H1 (cell line): ENCODE results near the gene RPL3.
"Not testable (repeated sequence)": the region's sequence is repeated elsewhere in the genome, so short reads cannot be mapped to it uniquely, and the experiment has no call there.

Experiments
- CTCF ChIP-seq, 3 experiments: IDR thresholded peaks; 1 replicate in 2 of 3; 2 replicates in 1 of 3; pipeline versions ENCODE4 v1.5.1 to v1.6.1; 2011; ENCODE audit warnings: low read length in 3 of 3, mild to moderate bottlenecking in 3 of 3, inconsistent platforms in 2 of 3, low read depth in 1 of 3, moderate library complexity in 1 of 3; ENCODE audit not compliant: insufficient read depth in 1 of 3; ENCODE audit errors: control extremely low read depth in 1 of 3
- EP300 ChIP-seq, 2 experiments: IDR thresholded peaks; 1 replicate in 1 of 2; 2 replicates in 1 of 2; pipeline ENCODE4 v1.6.1; 2011 to 2012; ENCODE audit warnings: low read depth in 2 of 2, low read length in 2 of 2, mild to moderate bottlenecking in 2 of 2, borderline replicate concordance in 1 of 2, inconsistent platforms in 1 of 2, moderate library complexity in 1 of 2
- JUN ChIP-seq: IDR thresholded peaks from 2 replicates; pipeline ENCODE4 v1.6.1; 2011; ENCODE audit warnings: low read depth, mild to moderate bottlenecking, improper control_type of control experiment, low read length
- MAX ChIP-seq: IDR thresholded peaks from 2 replicates; pipeline ENCODE4 v1.6.1; 2012; ENCODE audit warnings: inconsistent platforms
- POLR2A ChIP-seq, 2 experiments: IDR thresholded peaks; 1 replicate in 1 of 2; 2 replicates in 1 of 2; pipeline ENCODE4 v1.6.1; 2011; ENCODE audit warnings: low read depth in 2 of 2, low read length in 2 of 2, mild to moderate bottlenecking in 2 of 2; ENCODE audit errors: control extremely low read depth in 1 of 2
- YY1 ChIP-seq: IDR thresholded peaks from 2 replicates; pipeline ENCODE4 v1.6.1; 2011; ENCODE audit warnings: low read depth, mild to moderate bottlenecking, low read length

- TF ChIP-seq POLR2A (IDR thresholded peaks at IDR 0.05; ENCODE audit: control extremely low read depth in 1 of 2, low read depth in 2 of 2, low read length in 2 of 2); YY1; CTCF (IDR thresholded peaks at IDR 0.05; ENCODE audit: control extremely low read depth in 1 of 3, insufficient read depth in 1 of 3, low read depth in 1 of 3, low read length in 3 of 3); MAX; JUN; EP300 (IDR thresholded peaks at IDR 0.05; ENCODE audit: borderline replicate concordance in 1 of 2, low read depth in 2 of 2, low read length in 2 of 2): not testable (repeated sequence)
These were observed 11.1 kb upstream of the RPL3 start for GRCh38 chr22:39330553-39330952.
